Middle frontal gyrus (tissue), 1 donor: Measurements from ENCODE around the gene DEDD.

Experiments used
- DNase-seq: peaks from one replicate; pipeline ENCODE4 v3.0.0-alpha.2; 2015; ENCODE audit warnings: low spot score; ENCODE audit errors: extremely low spot score

The DEDD gene

GRCh38 chr1:161132410-161133219 is at the start of gene DEDD:
DEDD (minus strand) TSS chr1:161132667; CDS start chr1:161124462, 8,205 bp downstream.
- peak; percentile 92 for DNase-seq

- no peak for DNase-seq
Measured at GRCh38 chr1:161182214-161182613, 49.7 kb upstream of the DEDD start.

DNA sequence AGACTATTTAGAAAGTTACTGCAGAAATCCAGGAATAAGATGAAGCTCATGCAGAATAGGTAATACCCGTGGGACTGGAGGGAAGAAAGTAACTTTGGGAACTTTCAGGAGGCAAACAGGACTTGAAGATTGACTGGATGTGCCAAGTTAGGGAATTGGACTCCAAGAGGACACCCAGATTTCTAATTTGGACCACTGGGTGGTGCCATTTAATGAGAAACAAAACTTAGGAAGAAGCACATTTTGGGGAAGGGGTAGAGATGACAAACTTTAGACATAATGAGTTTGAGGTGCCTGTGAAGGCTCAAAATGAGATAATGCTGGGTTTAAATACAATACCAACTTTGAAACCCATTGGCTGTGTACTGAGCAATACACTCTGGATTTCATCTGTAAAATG is 48.2 kb upstream of the DEDD start:
- no peak for DNase-seq

GRCh38 chr1:161179698-161180097 is 47.2 kb upstream of the DEDD start:
- DNase-seq, result no peak

DNA sequence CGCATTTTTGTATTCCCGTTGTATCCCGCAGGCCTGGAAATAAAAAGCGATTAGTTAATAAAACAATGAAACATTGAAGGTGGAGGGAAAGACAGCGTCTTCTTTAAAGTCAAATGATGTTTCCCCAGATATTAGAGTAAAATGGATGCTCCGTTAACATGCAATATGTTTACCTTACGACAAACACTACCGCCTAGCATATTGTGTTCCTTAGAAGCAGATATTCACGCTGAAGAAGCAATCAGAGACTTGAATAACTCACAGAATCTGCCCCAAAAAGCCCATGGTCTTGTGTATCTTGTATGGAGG is 45.4 kb upstream of the DEDD start:
- DNase-seq, result no peak

DNA sequence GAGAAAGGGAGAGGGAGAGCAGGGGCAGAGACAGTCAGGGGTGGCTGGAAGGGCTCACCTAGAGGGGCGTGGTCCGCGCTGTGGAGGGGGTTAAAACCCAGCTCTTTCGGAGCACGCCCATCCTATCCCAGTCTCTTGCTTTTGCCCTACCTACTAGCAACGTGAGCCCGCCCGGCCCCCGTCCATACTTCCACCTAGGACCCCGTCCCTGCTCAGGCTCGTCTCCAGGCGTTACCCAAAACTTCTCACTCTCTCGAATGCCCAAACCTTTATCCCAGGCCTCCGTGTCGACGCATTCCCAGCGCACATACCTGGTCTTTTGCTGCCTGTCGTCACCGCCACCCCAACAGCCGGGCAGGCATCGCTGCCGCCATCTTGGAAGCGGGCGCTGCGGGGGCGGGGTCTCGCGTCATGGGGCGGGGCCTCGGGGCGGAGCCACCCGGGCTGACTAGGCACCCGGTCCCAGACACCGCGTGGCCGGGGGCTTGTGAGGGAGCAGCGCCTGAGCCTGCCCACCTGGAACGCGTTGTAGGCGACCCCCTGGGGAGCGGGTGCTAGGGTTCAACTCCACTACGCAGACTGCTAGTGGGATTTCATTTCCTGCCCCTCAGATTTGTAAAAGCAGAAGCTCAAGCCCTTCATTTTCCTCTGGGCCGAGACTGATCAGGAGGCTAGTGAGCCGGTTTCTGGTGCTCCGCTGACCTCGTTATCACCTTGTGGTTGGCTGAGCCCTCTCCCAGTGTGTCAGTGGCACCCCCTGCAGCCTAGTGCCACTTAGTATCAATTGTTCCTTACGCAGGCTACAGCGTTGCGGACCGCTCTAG is 44.9 kb upstream of the DEDD start, which contains the start of gene B4GALT3:
Gene B4GALT3, minus strand, starts transcription at position 396 of the 824 bp plus-strand sequence. CDS start 1,447 bp downstream, outside the sequence.
- peak; percentile 70 for DNase-seq

GRCh38 chr1:161176468-161177111 is 44.1 kb upstream of the DEDD start:
- DNase-seq, result no peak

GRCh38 chr1:161175771-161176453 is 43.4 kb upstream of the DEDD start:
- no peak for DNase-seq

DNA sequence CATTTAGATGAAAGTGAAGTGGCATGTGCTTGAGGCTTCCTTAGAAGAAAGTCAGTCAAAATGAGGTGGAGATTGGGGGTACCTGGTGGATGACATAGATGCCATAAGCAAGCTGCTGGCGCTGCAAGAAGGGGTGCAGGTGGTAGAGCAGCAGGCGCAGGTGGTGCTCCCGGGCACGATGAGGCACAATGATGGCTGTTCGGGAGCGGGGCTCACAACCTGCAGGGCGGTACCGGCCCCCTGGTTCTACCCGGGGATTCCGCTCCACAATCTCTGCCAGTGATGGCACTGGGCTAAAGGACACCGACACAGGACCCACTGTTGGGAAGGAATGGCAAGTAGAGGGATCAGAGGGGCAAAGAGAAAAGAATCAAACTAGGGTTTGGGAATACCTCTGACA is 42.4 kb upstream of the DEDD start:
- DNase-seq, result no peak

DNA sequence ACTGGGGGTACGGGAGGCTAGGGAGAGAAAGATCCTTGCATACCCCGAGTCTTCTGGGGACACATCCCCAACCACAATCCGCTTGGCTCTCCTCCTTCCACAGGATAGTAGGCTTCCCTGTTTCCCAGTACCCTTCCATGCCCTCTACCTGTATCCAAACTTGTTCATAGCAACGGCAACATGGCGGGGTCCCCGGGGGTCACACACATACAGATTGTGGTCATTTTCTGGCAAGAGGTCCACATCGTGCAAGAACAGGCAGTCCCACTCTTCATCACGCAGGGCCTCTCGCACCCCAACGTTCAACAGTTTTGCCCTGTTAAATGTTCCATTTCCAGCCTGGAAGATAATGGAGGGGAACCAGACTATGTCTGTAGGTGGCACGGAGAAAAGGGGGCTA is 41.2 kb upstream of the DEDD start:
- DNase-seq, result no peak

- no peak for DNase-seq
Measured at GRCh38 chr1:161172776-161173376, 40.4 kb upstream of the DEDD start.

GRCh38 chr1:161172349-161172748 is 39.9 kb upstream of the DEDD start:
- DNase-seq, result no peak

- no peak for DNase-seq
Measured at GRCh38 chr1:161171696-161172095, 39.2 kb upstream of the DEDD start.

GRCh38 chr1:161171191-161171590 is 38.7 kb upstream of the DEDD start:
- no peak for DNase-seq

- no peak for DNase-seq
Measured at GRCh38 chr1:161168906-161169305, 36.4 kb upstream of the DEDD start.

DNA sequence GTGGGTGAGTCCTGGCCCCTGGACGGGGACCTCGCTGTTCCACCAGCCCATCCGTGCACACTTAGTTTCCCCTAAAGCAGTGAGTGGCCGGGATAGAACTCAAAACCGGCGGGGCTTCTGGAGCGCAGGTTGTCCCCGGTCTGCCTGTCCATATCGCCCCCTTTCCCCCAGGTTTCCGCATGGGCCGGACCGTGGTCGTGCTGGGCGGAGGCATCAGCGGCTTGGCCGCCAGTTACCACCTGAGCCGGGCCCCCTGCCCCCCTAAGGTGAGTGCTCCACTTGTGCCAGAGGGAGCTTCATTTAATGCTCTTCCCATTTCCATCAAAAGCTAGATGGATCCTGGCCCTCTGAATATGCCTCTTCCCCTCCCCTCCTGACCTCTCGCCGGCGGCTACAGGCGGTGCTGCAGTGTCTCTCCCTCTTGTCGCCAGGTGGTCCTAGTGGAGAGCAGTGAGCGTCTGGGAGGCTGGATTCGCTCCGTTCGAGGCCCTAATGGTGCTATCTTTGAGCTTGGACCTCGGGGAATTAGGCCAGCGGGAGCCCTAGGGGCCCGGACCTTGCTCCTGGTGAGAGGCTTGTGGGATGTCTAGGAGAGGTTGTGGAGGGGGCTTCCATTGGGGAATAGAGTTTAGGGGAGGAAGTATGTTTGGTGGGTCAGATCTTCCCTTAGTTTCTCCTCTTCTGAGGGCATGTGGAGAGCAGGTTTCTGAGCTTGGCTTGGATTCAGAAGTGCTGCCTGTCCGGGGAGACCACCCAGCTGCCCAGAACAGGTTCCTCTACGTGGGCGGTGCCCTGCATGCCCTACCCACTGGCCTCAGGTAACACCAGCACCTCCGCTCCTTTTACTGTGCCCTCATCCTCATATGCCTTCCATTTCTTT is 34.4 kb upstream of the DEDD start:
- DNase-seq, result no peak

DNA sequence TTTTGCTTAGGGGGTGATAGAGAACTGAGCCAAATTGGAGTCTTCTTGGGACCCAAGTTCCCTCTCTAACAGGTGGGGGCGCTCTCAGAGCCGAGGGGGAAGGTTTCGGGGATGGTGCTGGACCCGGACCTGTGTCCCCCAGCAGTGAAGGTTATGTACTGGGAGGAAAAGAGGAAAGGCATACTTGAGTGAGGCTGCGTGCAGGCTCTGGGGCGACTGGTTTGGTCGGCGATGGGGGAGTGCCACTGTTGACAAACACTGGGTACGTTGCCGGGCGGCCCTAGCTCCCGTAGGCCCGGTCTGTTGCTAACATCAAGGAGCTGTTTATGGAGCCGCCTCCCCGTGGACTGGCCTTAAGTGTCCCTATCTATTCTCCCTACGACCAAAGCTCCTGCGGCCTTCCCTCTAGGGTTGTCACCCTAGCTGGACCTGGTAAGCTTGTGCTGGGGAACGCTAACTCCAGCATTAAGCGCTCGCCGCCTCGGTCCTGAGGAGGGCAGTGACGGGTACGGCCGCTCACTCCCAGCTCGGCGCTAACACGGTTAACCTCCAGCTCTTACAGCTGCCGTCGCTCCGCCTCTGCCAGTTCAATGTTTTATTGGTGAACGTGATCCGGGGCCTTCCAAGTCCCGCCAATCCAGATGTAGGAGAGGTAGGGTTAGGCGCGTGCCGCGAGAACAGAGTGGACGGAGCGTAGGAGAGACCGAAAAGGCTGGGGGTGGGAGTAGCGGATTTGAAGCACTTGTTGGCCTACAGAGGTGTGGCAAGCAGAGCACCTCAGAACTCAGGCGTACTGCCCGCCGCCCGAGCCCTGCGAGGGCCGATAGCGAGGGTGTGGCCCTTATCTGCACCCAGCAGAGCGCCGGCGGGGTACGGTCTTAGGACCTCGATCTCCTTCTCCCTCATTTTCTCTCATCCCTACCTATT is 33.5 kb upstream of the DEDD start, which contains the start of gene PPOX:
Gene PPOX, plus strand, starts transcription at position 685 of the 927 bp plus-strand sequence. CDS start 422 bp downstream, outside the sequence.
- peak; percentile 99 for DNase-seq

GRCh38 chr1:161164901-161165610 is 32.6 kb upstream of the DEDD start:
- no peak for DNase-seq
